GM19324 (cell line): ENCODE results near the gene CATSPER1.

Experiments used
- ATAC-seq: cut with Tn5 transposase; IDR thresholded peaks from one replicate; pipeline ENCODE4 v1.9.1; 2021; ENCODE audit warnings: mild to moderate bottlenecking, moderate library complexity; ENCODE audit not compliant: unreplicated experiment, low FRiP score

Gene CATSPER1

DNA sequence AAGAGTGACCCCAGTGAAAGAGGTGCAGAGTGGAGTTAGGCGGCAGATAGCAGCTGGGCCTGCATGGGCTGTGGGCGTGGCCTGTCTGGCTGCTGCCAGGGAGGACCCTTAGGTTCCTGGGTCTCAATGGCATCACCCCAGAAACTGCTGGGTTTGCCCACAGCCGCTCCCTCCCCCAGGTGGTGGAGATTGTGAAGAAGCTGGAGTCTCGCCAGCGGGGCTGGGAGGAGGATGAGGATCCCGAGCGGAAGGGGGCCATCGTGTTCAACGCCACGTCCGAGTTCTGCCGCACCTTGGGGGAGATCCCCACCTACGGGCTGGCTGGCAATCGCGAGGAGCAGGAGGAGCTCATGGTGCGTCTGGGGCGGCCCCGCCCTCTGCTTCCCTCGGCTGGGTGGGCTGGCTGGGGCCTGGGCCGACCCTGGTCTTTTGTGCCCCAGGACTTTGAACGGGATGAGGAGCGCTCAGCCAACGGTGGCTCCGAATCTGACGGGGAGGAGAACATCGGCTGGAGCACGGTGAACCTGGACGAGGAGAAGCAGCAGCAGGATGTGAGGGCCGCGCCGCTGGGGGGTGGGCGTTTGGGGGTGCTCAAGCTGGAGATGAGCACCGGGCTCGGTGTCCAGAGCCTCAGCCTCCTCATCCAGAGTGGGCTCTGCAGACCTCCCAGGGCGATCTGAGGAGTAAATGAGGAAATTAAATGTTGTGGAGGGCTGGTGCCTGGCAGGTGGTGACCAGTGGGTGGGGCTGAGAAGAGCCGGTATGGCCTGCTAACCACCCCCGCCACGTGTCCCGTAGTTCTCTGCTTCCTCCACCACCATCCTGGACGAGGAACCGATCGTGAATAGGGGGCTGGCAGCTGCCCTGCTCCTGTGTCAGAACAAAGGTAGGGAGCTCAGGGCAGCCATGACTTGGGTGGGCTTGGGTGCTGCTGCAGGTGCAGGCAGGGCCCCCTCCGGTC lies 49.8 kb downstream of the CATSPER1 start:
- no peak for ATAC-seq

GRCh38 chr11:65975771-65976170 lies 50.5 kb downstream of the CATSPER1 start:
- ATAC-seq, result no peak

GRCh38 chr11:65973439-65974110 lies 52.7 kb downstream of the CATSPER1 start:
- no peak for ATAC-seq

DNA sequence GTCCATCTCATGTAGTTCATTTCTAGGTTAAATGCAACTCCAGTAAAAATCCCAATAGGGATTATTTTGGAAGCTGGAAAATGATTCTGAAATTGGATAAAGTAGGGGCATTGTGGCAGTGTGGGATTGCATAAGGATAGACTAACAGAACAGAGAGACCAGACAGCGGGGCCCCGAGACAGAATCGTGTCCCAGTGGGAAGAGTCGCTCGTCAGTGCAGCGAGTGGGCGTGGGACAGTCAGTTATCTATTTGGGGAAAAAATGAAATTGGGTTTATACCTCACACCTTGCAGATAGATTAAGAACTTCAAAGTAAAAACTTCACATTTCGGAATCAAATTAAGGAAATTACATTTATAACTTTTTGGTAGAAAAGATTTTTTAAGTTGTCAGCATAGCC lies 54.2 kb downstream of the CATSPER1 start:
- ATAC-seq, result no peak

GRCh38 chr11:65968600-65969482 lies 57.4 kb downstream of the CATSPER1 start:
- ATAC-seq, result no peak

GRCh38 chr11:65967329-65967934 lies 58.8 kb downstream of the CATSPER1 start:
- no peak for ATAC-seq
